NCI-H524 treated with DMSO at 0.1 percent for 48 hours (cell line): ENCODE results near the gene DIS3L2.
"Not testable (repeated sequence)": the region's sequence is repeated elsewhere in the genome, so short reads cannot be mapped to it uniquely, and the experiment has no call there.

Experiments
- DNase-seq: peaks from one replicate; lab custom pipeline; 2025; lab: John Stamatoyannopoulos, UW

DIS3L2 gene

GRCh38 chr2:232334885-232335205 is 373.3 kb downstream of the DIS3L2 start:
- not testable (repeated sequence) for DNase-seq

- DNase-seq: not testable (repeated sequence)
Measured at GRCh38 chr2:232335206-232335858, 373.8 kb downstream of the DIS3L2 start.

- no peak for DNase-seq
Measured at GRCh38 chr2:232335859-232336215, 374.3 kb downstream of the DIS3L2 start.

- DNase-seq: no peak
Measured at GRCh38 chr2:232336241-232336736, 374.8 kb downstream of the DIS3L2 start.

DNA sequence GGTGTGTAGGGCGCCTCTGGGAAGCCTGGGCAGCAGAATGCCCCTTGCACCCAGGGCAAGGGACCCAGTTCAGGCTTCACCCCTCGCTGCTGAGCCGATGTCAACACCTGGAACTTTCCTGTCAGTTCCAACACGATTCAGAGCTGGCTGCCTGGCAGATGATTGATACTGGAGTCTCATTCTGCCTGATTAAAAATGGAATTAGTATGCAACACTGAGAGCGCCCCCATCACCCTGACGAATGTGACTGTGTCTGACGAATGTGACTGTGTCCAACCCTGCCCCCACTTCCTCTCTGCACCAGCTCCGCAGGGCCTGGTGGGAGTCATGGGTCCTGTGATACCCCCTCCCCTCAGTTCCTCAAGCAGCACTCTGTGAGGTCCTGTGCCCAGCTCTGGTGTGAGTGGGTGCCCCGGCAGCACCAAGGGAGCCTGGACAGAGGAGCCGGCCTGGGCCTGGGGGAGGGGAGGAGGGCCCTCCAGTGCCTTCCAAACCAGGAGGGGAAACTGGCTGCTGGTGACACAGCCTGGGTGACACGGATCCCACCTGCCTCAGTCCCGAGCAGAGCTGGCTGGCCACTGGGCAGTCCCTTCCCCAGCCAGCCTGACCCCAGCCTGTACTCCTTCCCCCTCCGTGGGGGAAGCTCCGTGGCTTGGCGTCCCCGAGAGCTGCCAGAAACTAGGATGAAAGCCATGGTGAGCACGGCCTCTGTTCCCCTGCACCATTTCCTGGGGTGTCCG is 375.6 kb downstream of the DIS3L2 start:
- DNase-seq: no peak

DNA sequence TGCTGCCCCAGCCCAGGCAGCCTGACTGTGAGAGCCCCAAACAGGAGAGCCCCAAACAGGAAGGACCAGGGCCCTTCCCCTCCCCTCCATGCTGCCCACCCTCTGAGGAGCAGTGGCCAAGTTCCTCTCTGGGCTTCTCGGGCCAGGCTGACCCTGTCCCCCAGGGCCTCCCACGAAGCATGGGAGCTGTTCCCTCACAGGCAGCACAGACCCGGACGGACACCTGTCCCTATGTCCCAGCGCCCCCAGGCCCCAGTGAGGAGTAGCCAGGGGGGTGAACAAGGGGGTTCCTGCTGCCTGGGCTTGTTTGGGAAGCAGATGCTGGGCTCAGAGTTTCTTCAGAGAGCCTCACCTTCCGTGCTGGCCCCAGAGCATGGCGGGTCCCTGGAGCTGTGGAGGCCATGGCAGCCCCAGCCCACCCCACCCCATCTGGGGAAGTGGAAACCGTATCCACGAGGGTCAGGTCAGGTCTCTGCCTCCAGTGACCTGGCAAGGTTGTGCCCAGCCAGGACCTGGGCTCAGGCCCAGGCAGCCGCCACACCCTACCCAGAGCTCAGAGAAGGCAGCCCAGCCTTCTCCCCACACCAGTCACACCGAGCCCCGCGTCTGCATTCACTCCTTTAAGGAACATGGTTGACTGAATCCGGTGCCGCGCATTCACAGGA is 376.7 kb downstream of the DIS3L2 start:
- not testable (repeated sequence) for DNase-seq

- no peak for DNase-seq
Measured at GRCh38 chr2:232338759-232339106, 377.2 kb downstream of the DIS3L2 start.

DNA sequence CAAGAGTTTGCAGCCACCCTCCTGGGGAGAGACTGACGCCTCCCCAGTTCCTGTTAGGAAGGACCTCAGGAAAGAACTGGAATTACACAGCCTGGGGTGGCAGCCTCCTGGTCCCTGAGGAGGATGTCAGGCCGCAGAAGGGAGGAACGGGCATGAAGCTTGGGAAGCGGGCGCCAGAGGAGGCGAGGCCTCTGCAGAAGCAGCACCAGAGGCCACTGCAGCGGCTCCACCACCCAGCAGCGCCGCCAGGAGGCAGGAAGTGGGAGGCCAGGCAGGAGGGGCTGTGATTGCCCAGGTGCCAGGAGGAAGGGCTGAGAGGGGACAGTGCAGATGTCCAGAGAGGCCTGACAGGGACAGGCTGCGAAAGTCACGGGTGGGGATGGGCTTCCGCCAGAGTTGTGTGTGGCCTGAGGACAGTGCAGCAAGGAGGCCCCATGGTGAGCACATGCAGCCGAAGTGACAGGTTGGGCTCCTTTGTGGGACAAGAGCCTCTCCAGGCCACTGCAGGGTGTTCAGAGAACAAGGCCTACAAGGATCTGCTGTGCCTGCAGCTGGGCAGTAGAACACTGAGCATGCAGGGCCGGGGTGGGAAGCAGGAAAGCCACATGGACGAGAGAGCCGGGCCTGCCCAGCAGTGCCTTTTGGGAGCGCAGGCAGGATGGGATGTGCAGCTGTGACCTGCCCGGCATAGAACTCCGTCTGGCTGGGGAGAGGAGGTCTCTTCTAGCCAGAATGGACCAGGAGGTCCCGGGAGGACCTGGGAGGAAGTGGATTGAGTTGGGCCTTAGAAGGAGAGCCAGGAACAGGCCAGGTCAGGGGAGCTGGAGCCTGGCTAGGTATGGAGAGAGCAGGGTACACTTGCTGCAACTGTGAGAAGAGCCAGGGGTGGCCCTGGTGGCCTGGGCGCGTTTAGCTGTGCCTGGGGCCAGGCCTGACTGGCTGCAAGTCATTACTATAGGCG is 377.9 kb downstream of the DIS3L2 start:
- DNase-seq: no peak

DNA sequence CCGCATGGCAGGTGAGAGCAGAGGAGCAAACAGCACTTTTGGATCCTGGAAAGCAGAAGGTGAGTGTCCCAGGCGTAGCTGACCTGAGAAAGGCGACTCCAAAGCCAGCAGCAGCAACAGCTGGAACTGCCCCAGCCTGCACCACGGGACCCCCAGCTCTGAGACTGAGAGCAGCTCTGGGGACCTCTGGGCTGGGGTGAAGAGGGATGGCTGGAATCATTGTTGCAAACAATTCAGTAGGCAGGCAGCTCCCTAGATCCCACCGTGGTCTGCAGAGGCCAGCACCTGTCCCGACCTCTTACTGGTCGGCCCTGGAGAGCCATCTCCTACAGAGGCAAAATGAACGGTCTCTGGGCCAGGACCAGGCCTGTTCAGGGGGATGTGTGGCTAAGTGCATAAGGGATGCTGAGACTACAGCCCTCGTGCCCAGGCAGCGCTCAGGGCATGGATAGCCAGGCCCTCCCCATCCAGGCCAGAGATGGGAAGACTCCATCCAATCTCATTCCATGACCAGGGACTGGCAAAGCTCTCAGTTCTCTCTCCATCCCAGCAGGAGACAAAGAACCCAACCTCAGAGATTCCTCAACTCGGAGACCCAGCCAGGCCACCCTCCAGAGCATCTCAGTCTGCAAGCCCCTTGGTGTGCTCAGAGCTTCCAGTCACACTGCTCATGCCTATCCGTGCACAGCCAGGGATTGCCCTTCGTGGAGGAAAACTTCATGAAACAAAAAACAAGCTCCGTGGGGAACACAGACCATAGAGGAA is 378.8 kb downstream of the DIS3L2 start:
- no peak for DNase-seq

DNA sequence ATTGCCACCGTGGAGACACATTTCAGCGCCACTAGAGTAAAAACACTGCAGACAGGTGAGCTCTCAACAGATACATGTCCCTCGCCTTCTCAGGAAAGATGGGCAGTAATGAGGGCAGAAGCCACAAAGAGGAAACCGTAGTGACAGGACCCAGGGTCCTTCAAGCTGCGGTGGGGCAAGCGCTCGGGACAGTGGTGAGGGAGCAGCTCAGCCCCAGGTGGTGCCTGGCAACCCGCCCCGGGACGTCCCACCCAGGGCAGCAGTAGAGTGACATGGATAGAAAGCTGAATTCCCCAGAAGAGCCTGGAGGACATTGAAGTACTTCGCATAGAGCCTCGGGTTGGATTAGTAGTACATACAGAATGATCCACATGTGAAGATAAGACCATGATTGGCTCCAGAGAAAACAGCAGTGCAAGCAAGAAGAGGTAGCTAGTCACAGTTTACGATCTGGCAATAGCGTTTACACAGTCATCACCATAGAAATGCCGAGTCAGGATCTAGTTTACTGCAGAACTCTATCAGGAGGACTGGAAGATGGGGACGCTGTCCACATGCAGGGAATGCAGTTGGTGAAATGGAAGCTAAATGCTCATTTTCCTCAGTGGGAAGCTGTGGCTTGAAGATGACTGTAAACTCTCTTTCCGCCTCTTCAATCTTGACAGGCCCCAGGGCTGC is 379.7 kb downstream of the DIS3L2 start:
- DNase-seq: no peak

GRCh38 chr2:232341739-232342126 is 380.2 kb downstream of the DIS3L2 start:
- DNase-seq: no peak

- DNase-seq: no peak
Measured at GRCh38 chr2:232342635-232343565, 381.4 kb downstream of the DIS3L2 start.

- no peak for DNase-seq
Measured at GRCh38 chr2:232343821-232344220, 382.3 kb downstream of the DIS3L2 start.

DNA sequence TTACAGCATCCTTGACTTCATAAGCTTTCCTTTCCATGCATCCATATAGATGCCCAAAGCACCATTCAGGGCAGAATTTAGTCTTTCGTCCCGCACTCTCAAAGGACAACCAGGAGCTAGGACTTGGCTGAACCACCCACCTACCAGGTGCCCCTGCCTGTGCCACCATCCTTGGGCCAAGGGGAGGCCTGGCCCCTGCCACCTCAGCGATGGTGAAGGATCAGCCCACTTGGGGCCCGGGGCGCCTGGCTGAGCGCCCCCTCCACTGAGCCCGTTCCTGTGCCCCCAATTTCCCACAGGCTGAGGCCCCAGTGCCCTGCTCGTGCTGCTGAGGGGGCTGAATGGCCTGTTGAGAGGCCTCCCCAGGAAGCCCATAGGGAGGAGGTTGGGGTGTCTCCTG is 383.7 kb downstream of the DIS3L2 start:
- no peak for DNase-seq

GRCh38 chr2:232347369-232347768 is 385.9 kb downstream of the DIS3L2 start:
- DNase-seq: no peak

GRCh38 chr2:232348936-232349335 is 387.4 kb downstream of the DIS3L2 start:
- DNase-seq: no peak

DNA sequence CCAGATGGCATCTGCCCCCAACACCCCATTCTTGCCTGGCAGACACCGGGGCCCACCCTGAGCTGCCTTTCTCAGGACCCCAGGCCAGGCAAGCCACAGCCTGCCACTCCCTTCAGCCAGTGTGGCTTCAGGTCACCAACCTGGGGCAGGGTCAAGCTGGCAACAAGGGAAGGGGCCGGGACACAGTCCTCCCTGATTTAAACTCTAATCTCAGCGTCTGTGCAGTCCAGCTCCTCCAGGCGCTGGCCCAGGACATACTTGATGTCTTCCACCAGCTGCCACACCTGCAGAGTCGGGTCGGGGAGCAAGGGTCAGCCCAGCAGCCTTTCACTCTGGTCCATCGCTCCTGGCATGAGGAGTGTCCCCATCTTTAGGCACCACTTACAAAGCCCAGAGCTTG is 388.0 kb downstream of the DIS3L2 start:
- no peak for DNase-seq

DNA sequence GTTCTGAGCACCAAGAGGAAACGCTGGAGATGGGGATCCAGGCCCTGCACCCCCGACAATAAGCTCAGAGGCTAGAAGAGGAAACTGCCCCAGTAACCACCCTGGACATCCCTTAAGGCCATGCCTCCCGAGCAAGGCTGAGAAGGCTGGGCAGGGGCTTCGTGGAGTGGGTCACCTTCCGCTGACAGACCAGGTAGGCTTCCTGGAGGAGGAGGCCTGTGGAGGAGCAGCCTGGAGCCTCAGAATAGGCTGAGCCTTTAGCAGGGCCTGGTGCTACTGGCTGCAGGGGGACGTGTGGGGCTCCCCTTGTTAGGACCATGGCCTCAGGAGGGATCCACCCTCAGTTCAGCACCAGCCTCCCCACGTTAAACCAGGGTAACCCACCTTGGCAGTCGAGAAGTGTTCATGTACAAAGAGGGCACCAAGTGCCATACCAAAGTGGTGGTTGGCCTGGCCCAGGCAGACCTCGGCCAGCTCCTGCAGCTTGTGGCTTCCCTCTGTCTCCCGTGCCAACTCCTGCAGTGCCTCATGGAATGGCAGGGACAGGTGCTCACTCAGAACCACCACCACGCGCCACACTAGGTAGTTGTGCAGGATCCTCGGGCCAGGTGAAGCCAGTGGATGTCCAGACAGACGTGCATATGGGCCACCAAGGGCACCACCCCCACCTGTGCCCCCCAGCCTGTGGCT is 388.6 kb downstream of the DIS3L2 start:
- DNase-seq: no peak
